ENCODE results near the gene DCAF11. TPM values are rescaled to one million over a fixed set of nuclear protein-coding genes. Genes with fewer than 3 reads are reported as not detected.

Gene DCAF11
- total and polyA plus RNA-seq, 3 donors from 2014 or later = 67.6 to 77.4 (median 68.0) TPM

DNA sequence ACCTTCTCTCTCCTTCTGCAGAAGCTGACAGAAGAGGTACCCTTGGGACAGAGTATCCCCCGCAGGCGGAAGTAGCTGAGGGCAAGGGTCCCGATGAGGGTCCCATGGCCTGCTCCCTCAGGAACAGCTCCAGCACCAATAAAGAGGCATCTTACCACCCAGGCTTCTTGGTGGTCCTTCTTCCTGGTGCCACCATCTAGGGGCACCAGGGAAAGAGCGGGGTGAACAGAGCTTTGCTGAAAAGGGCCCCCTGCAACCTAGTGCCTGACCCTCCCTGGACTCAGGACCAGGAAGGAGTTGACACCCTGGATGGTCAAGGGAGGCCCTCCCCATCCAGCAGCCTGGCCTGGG, 45.9 kb downstream of the DCAF11 start:
- Histone ChIP-seq H3K4me1 (peaks cover 16% of the 10 kb centered on the region), H3K27me3 (no peaks in the 10 kb centered on the region), H3K9me3 (no peaks in the 10 kb centered on the region), H3K4me3 (no peak overlapping the region), H3K36me3 (ENCODE audit: low read depth, missing control alignments) (no peaks in the 10 kb centered on the region), H3K27ac (peak overlapping the region; percentile 95 to 96)
- intact Hi-C loops (cut with DNase I; ENCODE audit: low total_unique reads) = no loop called here
- no peak for TF ChIP-seq POLR2A (IDR thresholded peaks at IDR 0.05)
- TF ChIP-seq, protein P1, sequence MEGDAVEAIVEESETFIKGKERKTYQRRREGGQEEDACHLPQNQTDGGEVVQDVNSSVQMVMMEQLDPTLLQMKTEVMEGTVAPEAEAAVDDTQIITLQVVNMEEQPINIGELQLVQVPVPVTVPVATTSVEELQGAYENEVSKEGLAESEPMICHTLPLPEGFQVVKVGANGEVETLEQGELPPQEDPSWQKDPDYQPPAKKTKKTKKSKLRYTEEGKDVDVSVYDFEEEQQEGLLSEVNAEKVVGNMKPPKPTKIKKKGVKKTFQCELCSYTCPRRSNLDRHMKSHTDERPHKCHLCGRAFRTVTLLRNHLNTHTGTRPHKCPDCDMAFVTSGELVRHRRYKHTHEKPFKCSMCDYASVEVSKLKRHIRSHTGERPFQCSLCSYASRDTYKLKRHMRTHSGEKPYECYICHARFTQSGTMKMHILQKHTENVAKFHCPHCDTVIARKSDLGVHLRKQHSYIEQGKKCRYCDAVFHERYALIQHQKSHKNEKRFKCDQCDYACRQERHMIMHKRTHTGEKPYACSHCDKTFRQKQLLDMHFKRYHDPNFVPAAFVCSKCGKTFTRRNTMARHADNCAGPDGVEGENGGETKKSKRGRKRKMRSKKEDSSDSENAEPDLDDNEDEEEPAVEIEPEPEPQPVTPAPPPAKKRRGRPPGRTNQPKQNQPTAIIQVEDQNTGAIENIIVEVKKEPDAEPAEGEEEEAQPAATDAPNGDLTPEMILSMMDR (IDR thresholded peaks at IDR 0.05) = no peak
- WGBS, 2 donors = 72 to 95% methylated on average over 2 to 4 of the region's 4 CpGs
- no peak for DNase-seq

- Histone ChIP-seq H3K36me3 (ENCODE audit: low read depth, missing control alignments) (no peaks in the 10 kb centered on the region), H3K4me1 (peaks cover 16% of the 10 kb centered on the region), H3K4me3 (peak within 1 kb of the TSS; percentile 63 to 66), H3K9me3 (no peaks in the 10 kb centered on the region), H3K27ac (peak within 1 kb of the TSS; percentile 95 to 96), H3K27me3 (no peaks in the 10 kb centered on the region)
- TF ChIP-seq POLR2A (IDR thresholded peaks at IDR 0.05) = peak; percentile 25
- TF ChIP-seq, protein P1 (IDR thresholded peaks at IDR 0.05) = peak; percentile 94 to 99 (median 98)
- peak; percentile 98 for DNase-seq
- intact Hi-C loops (cut with DNase I; ENCODE audit: low total_unique reads) = no loop called here
- 9 to 10% methylated on average over 11 to 12 of the region's 12 CpGs for WGBS, 2 donors
Measured at GRCh38 chr14:24160850-24161804, 46.5 kb downstream of the DCAF11 start, which contains the start of gene IRF9. TSS of gene IRF9 (plus strand) at chr14:24161265. CDS start at chr14:24162145, 880 bp downstream.

- intact Hi-C loops (cut with DNase I; ENCODE audit: low total_unique reads) = no loop called here
- DNase-seq = no peak
- WGBS, 2 donors = 25 to 30% methylated on average over 8 of the region's 8 CpGs
- no peaks in the 10 kb centered on the region for H3K9me3 ChIP-seq
- peaks cover 16% of the 10 kb centered on the region for H3K4me1 ChIP-seq
- peak overlapping the region; percentile 63 to 66 for H3K4me3 ChIP-seq
- H3K27me3 ChIP-seq = no peaks in the 10 kb centered on the region
- TF ChIP-seq, protein P1 (IDR thresholded peaks at IDR 0.05) = no peak
- peak overlapping the region; percentile 95 to 96 for H3K27ac ChIP-seq
- H3K36me3 ChIP-seq (ENCODE audit: low read depth, missing control alignments) = no peaks in the 10 kb centered on the region
Measured at GRCh38 chr14:24162093-24162492, 47.5 kb downstream of the DCAF11 start.

GRCh38 chr14:24164518-24164991, 50.0 kb downstream of the DCAF11 start:
- TF ChIP-seq, protein P1 (IDR thresholded peaks at IDR 0.05) = no peak
- TF ChIP-seq POLR2A (IDR thresholded peaks at IDR 0.05) = no peak
- Histone ChIP-seq H3K4me1 (peaks cover 16% of the 10 kb centered on the region), H3K9me3 (no peaks in the 10 kb centered on the region), H3K36me3 (ENCODE audit: low read depth, missing control alignments) (no peaks in the 10 kb centered on the region), H3K27me3 (no peaks in the 10 kb centered on the region), H3K27ac (no peak overlapping the region), H3K4me3 (no peak overlapping the region)
- 93 to 96% methylated on average over 8 to 14 of the region's 14 CpGs for WGBS, 2 donors
- intact Hi-C loops (cut with DNase I; ENCODE audit: low total_unique reads) = no loop called here
- DNase-seq = no peak
